Tibial artery (tissue), 4 donors: ENCODE data around the gene MARS1.

ENCODE experiments used
- DNase-seq, 2 donors: peaks; one replicate each; pipeline ENCODE4 v3.0.0-alpha.2; 2019
- H3K27ac ChIP-seq, 2 donors: fragments of 200-600 bp; sonication (generic) in 1 of 2; 1 replicate in 1 of 2; 2 replicates in 1 of 2; pipeline ENCODE4 v1.5.1; 2018 to 2019; ENCODE audit warnings: mild to moderate bottlenecking in 1 of 2
- H3K27me3 ChIP-seq, 2 donors: fragments of 200-600 bp; sonication (generic) in 1 of 2; one replicate each; pipeline versions ENCODE4 v1.5.1 to v1.6.0; 2016 to 2019
- H3K36me3 ChIP-seq, 3 donors: fragments of 200-600 bp; sonication (generic) in 2 of 3; one replicate each; pipeline ENCODE4 v1.5.1; 2016 to 2019; ENCODE audit warnings: mild to moderate bottlenecking in 2 of 3
- H3K4me1 ChIP-seq, 4 donors: fragments of 200-600 bp; sonication (generic) in 2 of 4; 1 replicate in 3 of 4; 2 replicates in 1 of 4; pipeline ENCODE4 v1.5.1; 2016 to 2019
- H3K4me3 ChIP-seq, 2 donors: fragments of 200-600 bp; sonication (generic) in 1 of 2; 1 replicate in 1 of 2; 2 replicates in 1 of 2; pipeline ENCODE4 v1.5.1; 2018 to 2019; ENCODE audit warnings: mild to moderate bottlenecking in 2 of 2
- H3K9me3 ChIP-seq, 3 donors: fragments of 200-600 bp; sonication (generic) in 1 of 3; one replicate each; pipeline ENCODE4 v1.5.1; 2016 to 2019
- intact Hi-C: fragments of 100-400 bp; cut with DNase I; formaldehyde crosslinking; loops from one replicate; pipeline ENCODE4 v1.15.0; 2023; ENCODE audit warnings: low total_unique reads
- TF ChIP-seq, protein P1 (sequence below), 2 experiments: fragments of 200-600 bp in 1 of 2; fragments of 450-650 bp in 1 of 2; IDR thresholded peaks; one replicate each; pipeline ENCODE4 v1.5.1; 2017 to 2019; ENCODE audit warnings: antibody characterized with exemption in 2 of 2, mild to moderate bottlenecking in 1 of 2, moderate library complexity in 1 of 2

The MARS1 gene

DNA sequence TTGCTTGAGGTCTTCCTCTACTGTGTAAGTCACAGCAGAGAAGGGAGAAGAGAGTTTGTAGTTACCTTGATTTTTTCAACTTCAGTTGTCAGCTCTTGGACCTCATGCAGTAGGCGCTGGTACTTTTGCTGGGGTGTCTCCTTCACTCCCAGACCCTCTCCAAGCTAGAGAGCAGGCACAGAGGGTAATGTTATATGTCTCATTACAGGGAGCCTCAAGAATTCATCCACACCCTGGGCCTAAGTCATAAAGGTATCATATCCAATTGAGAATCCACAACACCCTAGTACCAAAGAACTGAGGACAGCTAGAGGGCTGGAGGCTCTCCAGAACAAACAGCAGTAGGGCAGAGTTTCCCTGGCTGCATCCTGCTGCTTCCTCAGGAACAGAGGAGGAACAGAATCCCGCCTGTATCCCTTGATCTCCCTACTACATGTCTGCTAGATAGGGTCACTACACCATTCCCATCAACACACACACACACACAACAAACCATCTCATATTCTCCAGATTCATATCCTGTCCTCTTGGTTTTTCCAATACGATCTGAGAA, 47.2 kb downstream of the MARS1 start:
- no peak for DNase-seq
- no peaks in the 10 kb centered on the region for H3K9me3 ChIP-seq
- H3K36me3 ChIP-seq = peaks cover 54 to 96% (median 74%) of the 10 kb centered on the region in 3 donors
- TF ChIP-seq, protein P1, sequence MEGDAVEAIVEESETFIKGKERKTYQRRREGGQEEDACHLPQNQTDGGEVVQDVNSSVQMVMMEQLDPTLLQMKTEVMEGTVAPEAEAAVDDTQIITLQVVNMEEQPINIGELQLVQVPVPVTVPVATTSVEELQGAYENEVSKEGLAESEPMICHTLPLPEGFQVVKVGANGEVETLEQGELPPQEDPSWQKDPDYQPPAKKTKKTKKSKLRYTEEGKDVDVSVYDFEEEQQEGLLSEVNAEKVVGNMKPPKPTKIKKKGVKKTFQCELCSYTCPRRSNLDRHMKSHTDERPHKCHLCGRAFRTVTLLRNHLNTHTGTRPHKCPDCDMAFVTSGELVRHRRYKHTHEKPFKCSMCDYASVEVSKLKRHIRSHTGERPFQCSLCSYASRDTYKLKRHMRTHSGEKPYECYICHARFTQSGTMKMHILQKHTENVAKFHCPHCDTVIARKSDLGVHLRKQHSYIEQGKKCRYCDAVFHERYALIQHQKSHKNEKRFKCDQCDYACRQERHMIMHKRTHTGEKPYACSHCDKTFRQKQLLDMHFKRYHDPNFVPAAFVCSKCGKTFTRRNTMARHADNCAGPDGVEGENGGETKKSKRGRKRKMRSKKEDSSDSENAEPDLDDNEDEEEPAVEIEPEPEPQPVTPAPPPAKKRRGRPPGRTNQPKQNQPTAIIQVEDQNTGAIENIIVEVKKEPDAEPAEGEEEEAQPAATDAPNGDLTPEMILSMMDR (IDR thresholded peaks at IDR 0.05) = no peak
- intact Hi-C loops = no loop called here
- no peaks in the 10 kb centered on the region for H3K4me1 ChIP-seq
- no peaks in the 10 kb centered on the region for H3K27me3 ChIP-seq
- H3K27ac ChIP-seq = no peak overlapping the region
- no peak overlapping the region for H3K4me3 ChIP-seq

DNA sequence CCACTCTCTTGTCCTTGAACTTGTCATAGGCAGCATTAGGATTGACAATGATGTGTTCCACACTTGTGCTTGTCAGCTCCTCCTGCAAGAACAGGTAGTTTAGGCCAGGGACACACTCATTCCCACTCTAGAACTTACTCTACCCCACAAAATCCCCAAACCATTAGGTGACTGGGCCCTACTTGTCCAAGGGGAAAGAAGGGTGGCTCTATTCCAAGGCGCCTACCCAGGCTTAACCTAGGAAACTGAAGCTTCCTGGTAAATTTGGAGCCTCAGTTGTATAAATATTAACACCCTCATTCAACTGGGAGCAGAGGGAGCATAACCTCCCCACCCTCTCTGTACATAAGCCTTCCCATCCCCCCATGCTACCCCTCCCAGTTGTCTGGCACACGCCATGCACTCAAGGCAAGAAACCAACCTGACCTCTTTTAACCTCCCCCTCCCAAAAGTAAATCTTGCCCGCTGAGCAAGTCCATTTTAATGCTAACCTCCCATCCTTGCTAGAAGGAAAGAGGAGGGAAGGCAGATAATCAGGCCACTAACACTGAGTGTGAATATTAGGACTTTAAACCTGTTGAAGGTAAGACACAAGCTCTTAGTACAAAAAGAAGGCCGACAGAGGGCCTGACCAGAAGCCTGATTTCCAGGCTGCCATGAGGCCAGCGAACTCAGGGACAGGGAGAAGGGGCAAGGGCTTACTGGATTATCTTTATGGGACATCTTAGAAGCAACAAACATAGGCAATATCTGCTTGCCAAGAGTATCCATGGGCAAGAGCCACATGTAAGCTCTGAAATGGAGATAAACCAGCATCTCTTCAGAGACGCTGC, 48.1 kb downstream of the MARS1 start:
- Histone ChIP-seq H3K27me3 (no peaks in the 10 kb centered on the region), H3K4me1 (no peaks in the 10 kb centered on the region), H3K9me3 (no peaks in the 10 kb centered on the region), H3K27ac (no peak overlapping the region), H3K36me3 (peaks cover 45 to 90% (median 65%) of the 10 kb centered on the region in 3 donors), H3K4me3 (no peak overlapping the region)
- TF ChIP-seq, protein P1 (IDR thresholded peaks at IDR 0.05) = no peak
- intact Hi-C loops = no loop called here
- no peak for DNase-seq

DNA sequence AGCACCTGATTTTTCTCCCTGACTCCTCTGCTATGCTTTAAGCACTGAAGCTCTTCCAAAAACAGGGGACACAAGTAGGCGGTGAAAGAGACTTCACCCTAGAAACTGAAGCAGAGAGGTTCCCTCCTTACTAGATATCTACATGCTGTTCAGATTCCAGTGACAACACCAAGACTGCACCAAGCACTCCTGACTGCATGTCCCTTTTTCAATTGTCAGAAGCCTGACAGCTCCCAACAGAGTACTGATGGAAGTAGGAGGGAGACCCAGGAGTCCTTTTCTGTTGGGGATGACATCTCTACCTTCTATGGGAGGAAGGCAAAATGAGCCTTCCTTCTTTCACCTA, 48.7 kb downstream of the MARS1 start:
- H3K27ac ChIP-seq = no peak overlapping the region
- peaks cover 39 to 90% (median 61%) of the 10 kb centered on the region in 3 donors for H3K36me3 ChIP-seq
- H3K9me3 ChIP-seq = no peaks in the 10 kb centered on the region
- intact Hi-C loops = no loop called here
- no peak overlapping the region for H3K4me3 ChIP-seq
- H3K27me3 ChIP-seq = no peaks in the 10 kb centered on the region
- no peaks in the 10 kb centered on the region for H3K4me1 ChIP-seq
- TF ChIP-seq, protein P1 (IDR thresholded peaks at IDR 0.05) = no peak
- no peak for DNase-seq

DNA sequence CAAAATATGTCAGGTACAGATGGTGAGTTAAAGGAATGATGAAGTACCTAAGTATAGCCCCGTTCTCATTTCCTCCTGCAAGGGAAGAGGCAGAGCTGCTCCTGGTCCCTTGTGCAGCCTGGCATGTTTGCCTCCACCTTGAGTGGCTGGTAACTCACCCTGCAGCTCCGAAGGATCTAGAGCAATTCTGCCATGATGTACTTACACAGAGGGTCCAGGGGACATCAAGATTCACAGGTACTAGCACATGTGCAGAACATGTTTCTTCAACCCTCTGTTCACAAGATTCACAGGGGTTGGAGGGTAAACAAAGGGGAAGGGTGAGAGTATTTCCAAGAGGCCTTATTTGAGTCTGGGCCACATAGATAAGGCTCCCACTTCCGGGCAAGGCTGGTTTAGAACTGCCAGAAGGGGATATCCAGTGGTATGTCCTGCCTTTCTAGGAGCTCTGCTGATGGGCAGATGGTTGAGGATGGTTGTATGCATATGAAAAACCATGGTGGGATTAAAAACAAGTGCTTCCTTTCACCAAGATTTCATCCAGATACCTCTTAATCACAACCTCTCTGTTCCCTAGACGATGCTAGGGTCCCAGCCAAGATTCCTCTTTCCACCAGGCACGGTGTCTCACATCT, 51.4 kb downstream of the MARS1 start:
- Histone ChIP-seq H3K9me3 (no peaks in the 10 kb centered on the region), H3K4me3 (no peak overlapping the region), H3K27ac (no peak overlapping the region), H3K4me1 (peaks cover 0 to 7% (median 0%) of the 10 kb centered on the region in 4 donors), H3K36me3 (peaks cover 12 to 75% (median 38%) of the 10 kb centered on the region in 3 donors), H3K27me3 (no peaks in the 10 kb centered on the region)
- intact Hi-C loops = no loop called here
- DNase-seq = no peak
- TF ChIP-seq, protein P1 (IDR thresholded peaks at IDR 0.05) = no peak

DNA sequence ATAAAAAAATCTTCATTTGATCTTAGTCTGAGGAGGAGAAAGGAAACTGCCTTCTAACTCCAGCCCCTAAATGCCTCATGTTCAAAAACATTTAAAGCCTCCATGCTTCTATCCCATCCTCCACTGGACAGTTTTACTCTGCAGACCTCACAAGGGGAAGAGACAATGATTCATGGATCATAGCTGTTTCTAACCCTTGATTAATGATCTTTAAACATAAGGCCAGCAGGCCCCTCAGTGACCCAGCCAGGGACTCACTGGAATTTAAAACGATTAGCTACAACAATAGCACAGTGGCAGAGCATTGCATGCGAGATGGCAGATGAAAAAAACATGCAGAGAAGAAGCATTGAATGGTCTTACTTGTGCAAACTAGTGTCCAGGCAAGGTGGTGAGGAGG, 53.1 kb downstream of the MARS1 start:
- intact Hi-C loops = no loop called here

More for the DNA sequence above, 53.1 kb downstream of the MARS1 start:
- TF ChIP-seq, protein P1 (IDR thresholded peaks at IDR 0.05) = no peak
- H3K4me3 ChIP-seq = no peak overlapping the region
- no peak overlapping the region for H3K27ac ChIP-seq
- H3K27me3 ChIP-seq = no peaks in the 10 kb centered on the region
- H3K9me3 ChIP-seq = no peaks in the 10 kb centered on the region
- H3K36me3 ChIP-seq = peaks cover 0 to 59% (median 21%) of the 10 kb centered on the region in 3 donors
- H3K4me1 ChIP-seq = peaks cover 0 to 25% (median 15%) of the 10 kb centered on the region in 4 donors
- DNase-seq = peak in 1 of 2 donors; percentile 1
